ENCODE results near the gene TET2.
A peak's percentile ranks its signal among the peaks of the same experiment; 100 is the strongest.

Gene TET2

DNA sequence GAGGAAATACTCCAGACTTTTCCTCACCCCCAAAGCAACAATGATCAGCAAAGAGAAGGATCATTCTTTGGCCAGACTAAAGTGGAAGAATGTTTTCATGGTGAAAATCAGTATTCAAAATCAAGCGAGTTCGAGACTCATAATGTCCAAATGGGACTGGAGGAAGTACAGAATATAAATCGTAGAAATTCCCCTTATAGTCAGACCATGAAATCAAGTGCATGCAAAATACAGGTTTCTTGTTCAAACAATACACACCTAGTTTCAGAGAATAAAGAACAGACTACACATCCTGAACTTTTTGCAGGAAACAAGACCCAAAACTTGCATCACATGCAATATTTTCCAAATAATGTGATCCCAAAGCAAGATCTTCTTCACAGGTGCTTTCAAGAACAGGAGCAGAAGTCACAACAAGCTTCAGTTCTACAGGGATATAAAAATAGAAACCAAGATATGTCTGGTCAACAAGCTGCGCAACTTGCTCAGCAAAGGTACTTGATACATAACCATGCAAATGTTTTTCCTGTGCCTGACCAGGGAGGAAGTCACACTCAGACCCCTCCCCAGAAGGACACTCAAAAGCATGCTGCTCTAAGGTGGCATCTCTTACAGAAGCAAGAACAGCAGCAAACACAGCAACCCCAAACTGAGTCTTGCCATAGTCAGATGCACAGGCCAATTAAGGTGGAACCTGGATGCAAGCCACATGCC lies 89.7 kb downstream of the TET2 start:
- DNase-seq (ENCODE audit: insufficient read length, low spot score) (no peak), FAIRE-seq (peak; percentile 85)
- no peak for TF ChIP-seq POLR2A (IDR thresholded peaks at IDR 0.05; ENCODE audit: low read depth, low read length)
- TF ChIP-seq SPI1 (IDR thresholded peaks at IDR 0.05; ENCODE audit: low read depth, low read length): peak; percentile 68
- TF ChIP-seq TAF1 (IDR thresholded peaks at IDR 0.05; ENCODE audit: low read depth, low read length): no peak
- TF ChIP-seq PAX5 (IDR thresholded peaks at IDR 0.05; ENCODE audit: insufficient read depth, low read length, severe bottlenecking): no peak
- TF ChIP-seq POLR2AphosphoS5 (IDR thresholded peaks at IDR 0.05; ENCODE audit: low read depth, low read length): no peak
- TF ChIP-seq POU2F2 (IDR thresholded peaks at IDR 0.05; ENCODE audit: low read depth, low read length): peak; percentile 42; the same call in 1 of the 2 replicates

GRCh38 chr4:105236916-105237311 lies 90.2 kb downstream of the TET2 start:
- TF ChIP-seq POLR2AphosphoS5 (IDR thresholded peaks at IDR 0.05; ENCODE audit: low read depth, low read length) (no peak), POLR2A (IDR thresholded peaks at IDR 0.05; ENCODE audit: low read depth, low read length) (no peak), POU2F2 (IDR thresholded peaks at IDR 0.05; ENCODE audit: low read depth, low read length) (no peak), PAX5 (IDR thresholded peaks at IDR 0.05; ENCODE audit: insufficient read depth, low read length, severe bottlenecking) (no peak), TAF1 (IDR thresholded peaks at IDR 0.05; ENCODE audit: low read depth, low read length) (no peak), SPI1 (IDR thresholded peaks at IDR 0.05; ENCODE audit: low read depth, low read length) (no peak)
- DNase-seq (ENCODE audit: insufficient read length, low spot score): no peak
- FAIRE-seq: no peak

GRCh38 chr4:105240037-105240436 lies 93.4 kb downstream of the TET2 start:
- no peak for DNase-seq (ENCODE audit: insufficient read length, low spot score)
- no peak for TF ChIP-seq SPI1 (IDR thresholded peaks at IDR 0.05; ENCODE audit: low read depth, low read length)
- TF ChIP-seq PAX5 (IDR thresholded peaks at IDR 0.05; ENCODE audit: insufficient read depth, low read length, severe bottlenecking): no peak
- no peak for TF ChIP-seq TAF1 (IDR thresholded peaks at IDR 0.05; ENCODE audit: low read depth, low read length)
- TF ChIP-seq POLR2AphosphoS5 (IDR thresholded peaks at IDR 0.05; ENCODE audit: low read depth, low read length): no peak
- no peak for TF ChIP-seq POLR2A (IDR thresholded peaks at IDR 0.05; ENCODE audit: low read depth, low read length)
- no peak for TF ChIP-seq POU2F2 (IDR thresholded peaks at IDR 0.05; ENCODE audit: low read depth, low read length)
- no peak for FAIRE-seq

GRCh38 chr4:105241451-105241850 lies 94.8 kb downstream of the TET2 start:
- no peak for DNase-seq (ENCODE audit: insufficient read length, low spot score)

DNA sequence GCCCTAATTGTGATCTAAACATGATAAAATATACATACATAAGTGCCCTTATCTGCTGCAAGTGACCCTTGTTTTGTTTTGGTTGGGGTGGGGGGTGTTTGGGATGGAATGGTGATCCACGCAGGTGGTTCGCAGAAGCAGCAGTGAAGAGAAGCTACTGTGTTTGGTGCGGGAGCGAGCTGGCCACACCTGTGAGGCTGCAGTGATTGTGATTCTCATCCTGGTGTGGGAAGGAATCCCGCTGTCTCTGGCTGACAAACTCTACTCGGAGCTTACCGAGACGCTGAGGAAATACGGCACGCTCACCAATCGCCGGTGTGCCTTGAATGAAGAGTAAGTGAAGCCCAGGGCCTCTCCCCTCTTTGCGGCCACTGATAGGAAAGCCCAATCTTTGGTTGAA lies 96.8 kb downstream of the TET2 start:
- DNase-seq (ENCODE audit: insufficient read length, low spot score): no peak
- FAIRE-seq: no peak
- no peak for TF ChIP-seq POU2F2 (IDR thresholded peaks at IDR 0.05; ENCODE audit: low read depth, low read length)
- no peak for TF ChIP-seq POLR2AphosphoS5 (IDR thresholded peaks at IDR 0.05; ENCODE audit: low read depth, low read length)
- TF ChIP-seq POLR2A (IDR thresholded peaks at IDR 0.05; ENCODE audit: low read depth, low read length): 0 out of 2 replicates have a peak, but pooled peaks have one; percentile 42
- TF ChIP-seq PAX5 (IDR thresholded peaks at IDR 0.05; ENCODE audit: insufficient read depth, low read length, severe bottlenecking): no peak
- no peak for TF ChIP-seq TAF1 (IDR thresholded peaks at IDR 0.05; ENCODE audit: low read depth, low read length)
- no peak for TF ChIP-seq SPI1 (IDR thresholded peaks at IDR 0.05; ENCODE audit: low read depth, low read length)

More at GRCh38 chr4:105241451-105241850, 94.8 kb downstream of the TET2 start:
- FAIRE-seq: no peak
- TF ChIP-seq POU2F2 (IDR thresholded peaks at IDR 0.05; ENCODE audit: low read depth, low read length): no peak
- TF ChIP-seq POLR2AphosphoS5 (IDR thresholded peaks at IDR 0.05; ENCODE audit: low read depth, low read length): no peak
- no peak for TF ChIP-seq PAX5 (IDR thresholded peaks at IDR 0.05; ENCODE audit: insufficient read depth, low read length, severe bottlenecking)
- no peak for TF ChIP-seq POLR2A (IDR thresholded peaks at IDR 0.05; ENCODE audit: low read depth, low read length)
- no peak for TF ChIP-seq TAF1 (IDR thresholded peaks at IDR 0.05; ENCODE audit: low read depth, low read length)
- TF ChIP-seq SPI1 (IDR thresholded peaks at IDR 0.05; ENCODE audit: low read depth, low read length): no peak

GRCh38 chr4:105246712-105247111 lies 100.0 kb downstream of the TET2 start:
- TF ChIP-seq PAX5 (IDR thresholded peaks at IDR 0.05; ENCODE audit: insufficient read depth, low read length, severe bottlenecking) (no peak), POU2F2 (IDR thresholded peaks at IDR 0.05; ENCODE audit: low read depth, low read length) (no peak), TAF1 (IDR thresholded peaks at IDR 0.05; ENCODE audit: low read depth, low read length) (no peak), POLR2A (IDR thresholded peaks at IDR 0.05; ENCODE audit: low read depth, low read length) (no peak), SPI1 (IDR thresholded peaks at IDR 0.05; ENCODE audit: low read depth, low read length) (no peak), POLR2AphosphoS5 (IDR thresholded peaks at IDR 0.05; ENCODE audit: low read depth, low read length) (no peak)
- FAIRE-seq (peak; percentile 20), DNase-seq (ENCODE audit: insufficient read length, low spot score) (no peak)

GRCh38 chr4:105248613-105249012 lies 101.9 kb downstream of the TET2 start:
- no peak for FAIRE-seq
- DNase-seq (ENCODE audit: insufficient read length, low spot score): no peak
- TF ChIP-seq SPI1 (IDR thresholded peaks at IDR 0.05; ENCODE audit: low read depth, low read length): peak; percentile 51; the same call in 1 of the 2 replicates
- TF ChIP-seq TAF1 (IDR thresholded peaks at IDR 0.05; ENCODE audit: low read depth, low read length): no peak
- no peak for TF ChIP-seq POU2F2 (IDR thresholded peaks at IDR 0.05; ENCODE audit: low read depth, low read length)
- no peak for TF ChIP-seq POLR2A (IDR thresholded peaks at IDR 0.05; ENCODE audit: low read depth, low read length)
- TF ChIP-seq PAX5 (IDR thresholded peaks at IDR 0.05; ENCODE audit: insufficient read depth, low read length, severe bottlenecking): no peak
- TF ChIP-seq POLR2AphosphoS5 (IDR thresholded peaks at IDR 0.05; ENCODE audit: low read depth, low read length): no peak

DNA sequence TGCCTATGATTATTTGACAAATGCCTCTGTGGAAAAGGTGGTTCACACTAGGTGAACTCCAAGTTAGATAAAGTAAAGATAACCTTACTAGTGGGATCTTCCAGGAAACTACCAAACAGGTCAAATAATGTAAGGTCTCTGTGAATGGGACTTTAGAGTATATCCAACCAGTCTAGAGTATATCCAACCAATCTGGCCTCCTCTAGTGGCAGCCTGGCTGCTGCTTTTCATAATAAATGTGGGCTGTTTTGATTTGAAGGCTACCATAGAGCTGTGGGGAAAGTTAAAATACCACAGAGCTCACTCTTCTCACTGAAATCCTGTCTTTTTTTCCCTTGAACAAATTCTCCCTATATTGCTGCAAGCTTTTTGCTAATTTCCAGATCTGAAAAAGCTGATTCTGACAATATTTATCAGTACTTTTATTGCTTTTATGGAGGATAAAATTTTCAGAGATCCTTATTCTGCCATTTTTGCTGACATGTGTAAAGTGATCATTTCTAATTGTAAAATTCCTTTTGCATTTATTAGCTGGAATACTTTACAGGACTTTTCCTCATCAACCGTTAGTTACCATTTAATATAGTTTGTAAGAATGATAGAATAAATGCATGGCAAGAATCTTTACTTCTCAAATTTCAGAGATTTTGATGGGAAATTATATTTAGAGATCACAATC lies 111.3 kb downstream of the TET2 start:
- no peak for FAIRE-seq
- DNase-seq (ENCODE audit: insufficient read length, low spot score): no peak

GRCh38 chr4:105265689-105266088 lies 119.0 kb downstream of the TET2 start:
- TF ChIP-seq POLR2A (IDR thresholded peaks at IDR 0.05; ENCODE audit: low read depth, low read length) (no peak), TAF1 (IDR thresholded peaks at IDR 0.05; ENCODE audit: low read depth, low read length) (no peak), PAX5 (IDR thresholded peaks at IDR 0.05; ENCODE audit: insufficient read depth, low read length, severe bottlenecking) (no peak), SPI1 (IDR thresholded peaks at IDR 0.05; ENCODE audit: low read depth, low read length) (no peak), POLR2AphosphoS5 (IDR thresholded peaks at IDR 0.05; ENCODE audit: low read depth, low read length) (no peak), POU2F2 (IDR thresholded peaks at IDR 0.05; ENCODE audit: low read depth, low read length) (no peak)
- DNase-seq (ENCODE audit: insufficient read length, low spot score) (no peak), FAIRE-seq (no peak)

More for the DNA sequence above, 111.3 kb downstream of the TET2 start:
- TF ChIP-seq POU2F2 (IDR thresholded peaks at IDR 0.05; ENCODE audit: low read depth, low read length) (no peak), POLR2A (IDR thresholded peaks at IDR 0.05; ENCODE audit: low read depth, low read length) (no peak), POLR2AphosphoS5 (IDR thresholded peaks at IDR 0.05; ENCODE audit: low read depth, low read length) (no peak), PAX5 (IDR thresholded peaks at IDR 0.05; ENCODE audit: insufficient read depth, low read length, severe bottlenecking) (no peak), SPI1 (IDR thresholded peaks at IDR 0.05; ENCODE audit: low read depth, low read length) (no peak), TAF1 (IDR thresholded peaks at IDR 0.05; ENCODE audit: low read depth, low read length) (no peak)

Data from GM12891 (cell line).